ENCODE data around the gene C19orf81.
A peak's percentile ranks its signal among the peaks of the same experiment; 100 is the strongest.

The C19orf81 gene

GRCh38 chr19:50626795-50627194, 22.4 kb upstream of the C19orf81 start:
- DNase-seq (ENCODE audit: extremely low spot score): no peak
- ChIA-PET POLR2A (no interaction called here), CTCF (no interaction called here)
- TF ChIP-seq, protein P1, sequence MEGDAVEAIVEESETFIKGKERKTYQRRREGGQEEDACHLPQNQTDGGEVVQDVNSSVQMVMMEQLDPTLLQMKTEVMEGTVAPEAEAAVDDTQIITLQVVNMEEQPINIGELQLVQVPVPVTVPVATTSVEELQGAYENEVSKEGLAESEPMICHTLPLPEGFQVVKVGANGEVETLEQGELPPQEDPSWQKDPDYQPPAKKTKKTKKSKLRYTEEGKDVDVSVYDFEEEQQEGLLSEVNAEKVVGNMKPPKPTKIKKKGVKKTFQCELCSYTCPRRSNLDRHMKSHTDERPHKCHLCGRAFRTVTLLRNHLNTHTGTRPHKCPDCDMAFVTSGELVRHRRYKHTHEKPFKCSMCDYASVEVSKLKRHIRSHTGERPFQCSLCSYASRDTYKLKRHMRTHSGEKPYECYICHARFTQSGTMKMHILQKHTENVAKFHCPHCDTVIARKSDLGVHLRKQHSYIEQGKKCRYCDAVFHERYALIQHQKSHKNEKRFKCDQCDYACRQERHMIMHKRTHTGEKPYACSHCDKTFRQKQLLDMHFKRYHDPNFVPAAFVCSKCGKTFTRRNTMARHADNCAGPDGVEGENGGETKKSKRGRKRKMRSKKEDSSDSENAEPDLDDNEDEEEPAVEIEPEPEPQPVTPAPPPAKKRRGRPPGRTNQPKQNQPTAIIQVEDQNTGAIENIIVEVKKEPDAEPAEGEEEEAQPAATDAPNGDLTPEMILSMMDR (IDR thresholded peaks at IDR 0.05; ENCODE audit: control extremely low read depth, extremely low read depth, low read depth, missing control alignments): no peak

DNA sequence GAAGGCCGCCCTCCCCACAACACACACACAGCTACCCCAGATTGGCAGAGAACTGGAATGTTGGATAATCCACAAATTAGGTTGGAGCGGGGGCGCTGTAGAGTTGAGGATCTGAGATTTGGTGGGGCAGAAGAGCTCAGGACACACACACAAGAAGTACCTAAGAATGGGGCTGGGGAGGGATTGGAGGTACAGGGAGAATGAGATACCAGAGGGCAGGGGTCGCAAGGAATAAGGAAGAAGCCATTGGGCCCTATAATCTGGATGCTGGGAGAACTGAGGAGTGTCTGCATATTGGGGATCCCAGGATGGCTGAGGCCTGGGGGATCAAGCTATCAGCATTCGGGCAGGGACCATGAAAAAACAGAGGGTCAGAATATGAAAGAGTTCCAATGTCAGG, 21.1 kb upstream of the C19orf81 start:
- POLR2A ChIA-PET: no interaction called here
- CTCF ChIA-PET: interaction anchor here (1.0 kb wide), 1 partner anchor 90 kb away, joined by 3 read pairs; no protein-coding TSS in a partner anchor

GRCh38 chr19:50628551-50628950, 20.7 kb upstream of the C19orf81 start:
- DNase-seq (ENCODE audit: extremely low spot score): no peak
- CTCF ChIA-PET: interaction anchor here (1.0 to 1.1 kb wide), 2 partner anchors 72 to 90 kb away, joined by 3 to 5 read pairs; no protein-coding TSS in a partner anchor
- POLR2A ChIA-PET: no interaction called here
- TF ChIP-seq, protein P1 (IDR thresholded peaks at IDR 0.05; ENCODE audit: control extremely low read depth, extremely low read depth, low read depth, missing control alignments): no peak

More for the DNA sequence above, 21.1 kb upstream of the C19orf81 start:
- peak; percentile 7 for DNase-seq (ENCODE audit: extremely low spot score)
- TF ChIP-seq, protein P1 (IDR thresholded peaks at IDR 0.05; ENCODE audit: control extremely low read depth, extremely low read depth, low read depth, missing control alignments): no peak

DNA sequence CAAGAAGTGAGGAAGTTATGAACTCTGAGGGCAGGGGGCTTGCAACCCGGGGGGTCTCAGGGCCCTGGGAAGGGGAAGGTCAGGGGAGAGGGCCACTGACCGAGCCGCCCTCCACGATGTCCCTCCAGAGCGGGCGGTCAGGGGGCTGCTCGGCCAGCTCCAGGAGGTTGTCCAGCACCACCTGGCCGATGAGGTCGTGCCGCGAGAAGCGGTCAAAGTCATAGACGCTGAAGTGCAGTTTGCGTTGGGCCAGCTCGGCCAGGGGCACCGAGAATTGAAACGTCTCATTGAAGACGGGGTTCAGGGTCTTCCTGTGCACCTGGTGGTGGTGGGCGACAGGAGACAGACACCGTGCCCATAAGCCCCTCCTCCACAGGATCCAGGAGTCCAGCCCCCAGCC, 20.1 kb upstream of the C19orf81 start:
- TF ChIP-seq, protein P1 (IDR thresholded peaks at IDR 0.05; ENCODE audit: control extremely low read depth, extremely low read depth, low read depth, missing control alignments): no peak
- no peak for DNase-seq (ENCODE audit: extremely low spot score)
- ChIA-PET CTCF (interaction anchor here (1.1 kb wide), 1 partner anchor 73 kb away, joined by 5 read pairs; no protein-coding TSS in a partner anchor), POLR2A (no interaction called here)

GRCh38 chr19:50629801-50630200, 19.4 kb upstream of the C19orf81 start:
- ChIA-PET CTCF (interaction anchor here (1.1 kb wide), 1 partner anchor 73 kb away, joined by 5 read pairs; no protein-coding TSS in a partner anchor), POLR2A (no interaction called here)

GRCh38 chr19:50632151-50632835, 17.0 kb upstream of the C19orf81 start:
- CTCF ChIA-PET: no interaction called here

More at GRCh38 chr19:50629801-50630200, 19.4 kb upstream of the C19orf81 start:
- TF ChIP-seq, protein P1 (IDR thresholded peaks at IDR 0.05; ENCODE audit: control extremely low read depth, extremely low read depth, low read depth, missing control alignments): no peak
- no peak for DNase-seq (ENCODE audit: extremely low spot score)

More at GRCh38 chr19:50632151-50632835, 17.0 kb upstream of the C19orf81 start:
- TF ChIP-seq, protein P1 (IDR thresholded peaks at IDR 0.05; ENCODE audit: control extremely low read depth, extremely low read depth, low read depth, missing control alignments): no peak
- POLR2A ChIA-PET: no interaction called here
- no peak for DNase-seq (ENCODE audit: extremely low spot score)
